DMS153 treated with DMSO at 0.1 percent for 48 hours (cell line): Measurements from ENCODE around the gene AADAT.

Experiments used
- DNase-seq: peaks from one replicate; lab custom pipeline; 2025; ENCODE audit not compliant: unreplicated experiment; lab: John Stamatoyannopoulos, UW

AADAT gene

GRCh38 chr4:170035231-170035630 lies 54.5 kb downstream of the AADAT start:
- no peak for DNase-seq

- DNase-seq: no peak
Measured at GRCh38 chr4:170033999-170034398, 55.8 kb downstream of the AADAT start.

GRCh38 chr4:170030121-170030520 lies 59.6 kb downstream of the AADAT start:
- DNase-seq: no peak

DNA sequence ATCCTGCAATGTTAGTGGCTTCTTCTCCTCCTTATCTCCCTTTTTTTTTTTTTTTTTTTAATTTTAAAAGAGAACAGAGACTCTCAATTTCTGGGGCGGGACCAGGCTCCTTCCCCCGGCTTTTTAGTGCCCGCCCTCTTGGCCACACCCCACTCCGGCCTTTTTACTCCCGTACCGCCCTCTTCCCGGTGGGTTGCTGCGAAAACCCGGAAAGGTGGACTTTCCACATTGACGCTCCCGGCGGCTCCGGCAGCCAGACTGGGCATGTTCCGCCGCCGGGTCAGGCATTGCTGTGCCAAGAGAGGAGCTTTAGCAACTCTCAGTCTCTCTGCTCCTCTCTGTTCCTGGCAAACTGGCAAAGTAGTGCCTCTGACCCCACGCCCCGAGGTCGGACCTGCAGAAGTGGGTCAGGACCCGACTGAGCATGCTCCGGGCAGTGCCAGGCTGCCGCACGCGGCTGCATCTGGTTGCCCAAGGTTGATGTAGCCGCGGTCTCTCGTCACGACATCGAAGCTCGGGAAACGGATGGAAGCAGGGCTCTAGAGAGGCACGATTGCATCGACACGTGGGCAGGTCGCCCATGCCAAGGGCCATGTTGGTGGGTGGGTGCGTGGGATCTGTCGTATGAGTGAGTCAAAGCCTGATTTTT lies 62.5 kb downstream of the AADAT start:
- DNase-seq: peak; percentile 62

GRCh38 chr4:170026253-170027021 lies 63.3 kb downstream of the AADAT start, which contains the start of gene MFAP3L:
Gene MFAP3L (minus strand): TSS chr4:170026395. CDS start chr4:170005877, 20,518 bp downstream.
- peak; percentile 60 for DNase-seq

DNA sequence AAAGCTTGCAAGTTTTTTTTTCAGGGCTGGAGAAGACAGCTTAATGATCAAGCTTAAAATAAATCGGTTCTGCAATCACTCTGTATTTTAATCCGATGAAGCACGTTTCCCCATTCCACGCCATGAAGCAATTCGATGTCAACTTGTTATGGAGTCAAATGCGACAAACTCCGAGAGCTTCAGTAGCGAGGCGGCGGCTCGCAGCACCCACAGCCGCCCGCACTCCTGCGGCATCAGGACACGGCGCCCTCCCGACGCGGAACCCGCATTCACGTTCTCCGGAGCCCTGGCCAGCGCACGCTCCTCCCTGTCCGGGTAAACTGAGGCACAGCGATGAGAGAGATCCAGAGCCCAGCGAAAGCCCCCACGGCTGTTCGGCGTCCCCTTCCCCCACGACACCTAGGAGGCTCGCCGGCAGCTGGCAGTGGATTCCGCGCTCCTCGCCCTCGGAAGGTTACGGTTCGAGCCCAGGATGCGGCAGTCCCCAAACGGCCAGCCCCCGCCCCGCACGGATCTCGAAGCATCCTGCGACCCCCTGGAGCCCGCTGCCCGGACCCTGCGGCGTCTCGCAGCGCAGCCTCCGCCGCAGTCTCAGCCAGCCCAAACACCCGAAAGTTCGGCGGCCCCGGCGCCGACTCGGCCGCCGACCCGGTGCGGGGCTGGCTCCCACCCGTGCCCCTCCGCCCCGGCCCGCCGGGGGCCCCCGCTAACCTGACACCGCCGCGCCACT lies 64.1 kb downstream of the AADAT start:
- DNase-seq: no peak

DNA sequence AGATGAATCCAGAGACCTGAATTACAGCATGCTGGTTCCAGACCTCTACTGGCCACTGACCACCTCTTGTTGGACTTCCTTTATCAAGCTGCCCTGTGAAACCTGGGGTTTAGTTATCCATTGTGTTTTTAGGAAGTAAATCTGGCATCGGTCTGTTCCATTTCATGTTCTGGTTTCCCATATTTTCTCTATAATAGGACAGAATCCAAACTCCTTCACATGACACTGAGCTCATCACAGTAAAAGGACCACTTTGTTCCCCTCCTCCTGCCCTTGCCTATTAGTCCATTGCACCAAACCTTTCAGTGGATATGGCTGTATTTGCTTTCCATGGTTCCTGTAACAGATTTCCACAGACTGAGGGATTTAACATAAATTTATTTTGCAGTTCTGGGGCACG lies 67.5 kb downstream of the AADAT start:
- no peak for DNase-seq

- DNase-seq: no peak
Measured at GRCh38 chr4:170017252-170017651, 72.5 kb downstream of the AADAT start.

DNA sequence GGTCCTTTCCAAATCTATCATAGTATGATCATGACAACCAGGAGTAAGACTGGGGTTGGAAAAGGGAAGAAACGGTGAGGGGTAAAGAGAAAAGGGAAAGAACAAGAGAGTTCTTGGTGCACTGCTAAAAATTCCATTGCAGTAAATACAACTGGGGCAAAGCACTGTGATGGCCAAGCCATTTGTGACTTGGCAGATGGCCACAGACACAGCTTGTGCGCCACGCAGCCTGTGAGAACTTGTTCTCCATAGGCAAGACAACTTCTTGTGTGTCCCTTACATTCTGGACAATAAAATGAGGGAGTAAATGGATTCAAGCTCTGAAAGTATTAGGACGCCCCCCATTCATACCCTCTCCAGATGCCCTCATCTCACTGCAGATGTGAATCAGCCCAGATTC lies 74.5 kb downstream of the AADAT start:
- no peak for DNase-seq

DNA sequence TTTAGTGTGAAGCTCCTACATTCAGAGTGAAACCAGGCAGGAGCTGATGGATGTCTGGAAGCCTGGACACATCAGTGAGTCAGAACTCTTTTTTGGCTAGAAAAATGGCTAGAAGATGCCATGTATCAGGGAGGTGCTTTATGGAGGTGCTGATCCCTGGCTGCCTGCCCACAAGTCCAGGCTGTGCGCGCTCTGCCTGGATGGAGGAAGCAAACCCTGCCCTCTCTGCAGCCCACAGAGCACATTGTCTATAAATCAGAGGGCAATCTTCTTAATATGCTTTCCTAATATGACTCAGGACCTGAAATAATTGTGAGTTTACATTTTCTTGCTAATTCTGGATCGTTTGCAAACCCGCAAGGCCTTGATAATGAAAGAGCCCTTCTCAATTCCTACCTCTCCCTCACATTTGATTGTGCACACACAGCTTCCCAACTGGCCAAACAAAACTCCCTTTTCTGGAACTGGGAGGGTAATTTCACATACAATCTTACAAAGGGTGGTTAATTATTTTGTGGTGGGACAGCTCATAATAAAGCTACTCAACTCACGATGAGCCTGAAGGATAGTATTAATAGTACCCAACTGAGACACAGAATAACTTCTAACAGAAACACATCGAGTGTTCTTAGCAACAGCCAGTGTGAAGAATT lies 75.3 kb downstream of the AADAT start:
- DNase-seq: no peak

DNA sequence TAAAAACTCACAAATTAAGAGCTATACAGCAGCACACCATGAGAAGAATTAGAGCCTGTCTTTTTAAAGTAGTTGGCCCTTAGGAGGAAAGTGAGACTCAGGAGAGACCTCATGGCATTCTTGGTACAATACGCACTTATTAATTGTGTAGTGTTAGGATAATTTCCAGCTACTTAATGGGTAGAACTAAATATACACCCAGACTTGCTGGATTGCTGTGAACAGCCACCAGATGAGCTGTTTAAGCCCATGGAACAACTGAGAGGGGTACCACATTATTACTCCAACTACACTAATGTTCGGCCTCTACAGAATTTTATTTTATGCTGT lies 77.2 kb downstream of the AADAT start:
- DNase-seq: no peak

DNA sequence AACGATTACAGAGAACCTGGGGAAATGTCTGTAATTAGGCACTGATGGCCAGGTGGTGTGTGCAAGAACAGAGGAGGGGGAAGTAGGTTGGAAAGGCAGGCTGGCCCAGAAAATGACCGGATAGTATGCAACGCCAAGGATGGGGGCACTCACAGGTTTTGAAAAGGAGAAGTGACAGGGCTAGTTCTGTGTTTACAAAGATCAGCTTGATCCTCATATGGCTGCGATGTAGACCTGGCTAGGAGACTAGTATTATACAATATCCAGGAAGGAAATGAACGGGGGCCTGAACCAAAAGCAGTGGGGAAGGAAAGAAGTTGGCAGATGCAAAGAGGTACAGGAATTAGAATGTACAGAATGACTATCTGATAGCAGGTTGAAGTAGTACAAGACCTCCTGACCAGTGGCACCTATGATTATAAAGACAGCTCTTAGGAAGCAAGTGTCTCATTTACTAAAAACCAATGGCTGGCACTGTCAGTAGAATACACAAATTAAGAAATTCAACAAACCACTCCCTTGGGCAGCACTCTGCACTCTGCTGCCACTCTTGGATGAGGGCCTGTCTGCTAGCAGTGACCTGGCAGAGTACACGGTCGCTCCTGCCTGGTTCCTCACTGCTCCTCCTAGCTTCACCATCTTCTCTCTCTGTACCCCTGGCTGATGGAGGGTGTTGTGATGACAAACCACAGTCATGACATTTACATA lies 77.7 kb downstream of the AADAT start:
- DNase-seq: no peak
